Astrocyte (in vitro differentiated cells and primary cell): ENCODE data around the gene ADGRA1. TPM values are rescaled to one million over a fixed set of nuclear protein-coding genes. Genes with fewer than 3 reads are reported as not detected.

ENCODE experiments used
- DNase-seq: peaks from one replicate; pipeline ENCODE4 v3.0.0-alpha.2; 2010; ENCODE audit warnings: low read depth
- FAIRE-seq: peaks from 2 replicates; lab custom pipeline; 2011; peaks lifted over from hg19 to GRCh38; lab: Jason Lieb, UNC
- H2AFZ ChIP-seq: 2 replicates; pipeline ENCODE4 v1.6.0; 2012; ENCODE audit warnings: low read depth, low read length, inconsistent platforms
- H3K27ac ChIP-seq: 2 replicates; pipeline ENCODE4 v1.5.1; 2011; ENCODE audit warnings: low read depth, low read length, inconsistent platforms
- H3K27me3 ChIP-seq: 2 replicates; pipeline ENCODE4 v1.6.0; 2011; ENCODE audit warnings: low read length, inconsistent platforms; ENCODE audit not compliant: insufficient read depth
- H3K36me3 ChIP-seq: 2 replicates; pipeline ENCODE4 v1.5.1; 2011; ENCODE audit warnings: low read length, inconsistent platforms; ENCODE audit not compliant: insufficient read depth
- H3K4me1 ChIP-seq: 2 replicates; pipeline ENCODE4 v1.5.1; 2011; ENCODE audit warnings: low read length, inconsistent platforms; ENCODE audit not compliant: insufficient read depth
- H3K4me2 ChIP-seq: 2 replicates; pipeline ENCODE4 v1.6.0; 2012; ENCODE audit warnings: low read length, inconsistent platforms
- H3K4me3 ChIP-seq: 2 replicates; pipeline ENCODE4 v1.5.1; 2011; ENCODE audit warnings: low read depth, mild to moderate bottlenecking, low read length, inconsistent platforms; ENCODE audit not compliant: insufficient read depth
- H3K79me2 ChIP-seq: 2 replicates; pipeline ENCODE4 v1.6.0; 2012; ENCODE audit warnings: mild to moderate bottlenecking, low read length, inconsistent platforms; ENCODE audit not compliant: insufficient read depth
- H3K9ac ChIP-seq: 2 replicates; pipeline ENCODE4 v1.6.0; 2012; ENCODE audit warnings: mild to moderate bottlenecking, low read length, inconsistent platforms
- H3K9me3 ChIP-seq: 2 replicates; pipeline ENCODE4 v1.5.1; 2012; ENCODE audit warnings: low read depth, mild to moderate bottlenecking, low read length, inconsistent platforms; ENCODE audit not compliant: insufficient read depth
- H4K20me1 ChIP-seq: 2 replicates; pipeline ENCODE4 v1.6.0; 2012; ENCODE audit warnings: low read length, inconsistent platforms; ENCODE audit not compliant: insufficient read depth
- H3K27ac Mint-ChIP-seq: one replicate; pipeline ENCODE4 v1.8.0; 2021; ENCODE audit warnings: mild to moderate bottlenecking, mixed read lengths; ENCODE audit not compliant: unreplicated experiment
- H3K27me3 Mint-ChIP-seq: one replicate; pipeline ENCODE4 v1.8.0; 2021; ENCODE audit warnings: low read depth, mixed read lengths; ENCODE audit not compliant: unreplicated experiment
- H3K36me3 Mint-ChIP-seq: one replicate; pipeline ENCODE4 v1.8.0; 2021; ENCODE audit warnings: low read depth, mixed read lengths; ENCODE audit not compliant: unreplicated experiment
- H3K4me1 Mint-ChIP-seq: one replicate; pipeline ENCODE4 v1.8.0; 2021; ENCODE audit warnings: low read depth, mixed read lengths; ENCODE audit not compliant: unreplicated experiment
- H3K4me3 Mint-ChIP-seq: one replicate; pipeline ENCODE4 v1.8.0; 2021; ENCODE audit warnings: mild to moderate bottlenecking, moderate library complexity, mixed read lengths; ENCODE audit not compliant: unreplicated experiment
- H3K9me3 Mint-ChIP-seq: one replicate; pipeline ENCODE4 v1.8.0; 2021; ENCODE audit warnings: mild to moderate bottlenecking, mixed read lengths; ENCODE audit not compliant: unreplicated experiment
- CTCF ChIP-seq: IDR thresholded peaks from 2 replicates; pipeline ENCODE4 v1.5.1; 2011; ENCODE audit warnings: low read depth, mild to moderate bottlenecking, inconsistent platforms, low read length, moderate library complexity; ENCODE audit not compliant: insufficient read depth
- EZH2 ChIP-seq: IDR thresholded peaks from 2 replicates; pipeline ENCODE4 v1.6.1; 2012; ENCODE audit warnings: mild to moderate bottlenecking, low read length, inconsistent platforms; ENCODE audit not compliant: insufficient read depth
- total RNA-seq: library from RNA; stranded (reverse); gene quantifications from 2 replicates; pipeline ENCODE4 v1.2.1, GENCODE V29; 2021

Gene ADGRA1
- total RNA-seq, 1 donor from 2014 or later: not detected

GRCh38 chr10:133107442-133107841 is 19.7 kb downstream of the ADGRA1 start:
- Histone ChIP-seq H3K9ac (no peak overlapping the region), H3K4me3 (no peak overlapping the region), H3K27me3 (no peaks in the 10 kb centered on the region), H3K4me2 (no peak overlapping the region), H3K27ac (no peak overlapping the region), H2AFZ (no peak overlapping the region), H3K9me3 (peaks cover 12% of the 10 kb centered on the region), H3K36me3 (no peaks in the 10 kb centered on the region), H3K4me1 (no peaks in the 10 kb centered on the region), H3K79me2 (no peaks in the 10 kb centered on the region), H4K20me1 (no peaks in the 10 kb centered on the region)
- H3K27ac Mint-ChIP-seq: no peak overlapping the region
- TF ChIP-seq CTCF (no peak), EZH2 (no peak)
- FAIRE-seq: no peak
- no peak for DNase-seq
- no peaks in the 10 kb centered on the region for H3K4me1 Mint-ChIP-seq
- peaks cover 28% of the 10 kb centered on the region for H3K27me3 Mint-ChIP-seq
- no peak overlapping the region for H3K4me3 Mint-ChIP-seq
- H3K9me3 Mint-ChIP-seq: peaks cover 21% of the 10 kb centered on the region
- H3K36me3 Mint-ChIP-seq: no peaks in the 10 kb centered on the region

GRCh38 chr10:133109711-133110110 is 22.0 kb downstream of the ADGRA1 start:
- peaks cover 21% of the 10 kb centered on the region for H3K9me3 Mint-ChIP-seq
- no peak overlapping the region for H3K27ac Mint-ChIP-seq

More at GRCh38 chr10:133109711-133110110, 22.0 kb downstream of the ADGRA1 start:
- Histone ChIP-seq H3K36me3 (no peaks in the 10 kb centered on the region), H3K9me3 (peaks cover 12% of the 10 kb centered on the region), H2AFZ (no peak overlapping the region), H3K4me1 (no peaks in the 10 kb centered on the region), H4K20me1 (no peaks in the 10 kb centered on the region), H3K79me2 (no peaks in the 10 kb centered on the region), H3K4me3 (no peak overlapping the region), H3K27ac (no peak overlapping the region), H3K4me2 (no peak overlapping the region), H3K9ac (no peak overlapping the region), H3K27me3 (no peaks in the 10 kb centered on the region)
- Mint-ChIP-seq H3K4me3 (no peak overlapping the region), H3K4me1 (no peaks in the 10 kb centered on the region), H3K36me3 (no peaks in the 10 kb centered on the region), H3K27me3 (peaks cover 32% of the 10 kb centered on the region)
- FAIRE-seq (no peak), DNase-seq (no peak)
- TF ChIP-seq CTCF (no peak), EZH2 (no peak)
